Astrocyte of the spinal cord (primary cell): Measurements from ENCODE around the gene SPOCK1.

Experiments
- DNase-seq: peaks from one replicate; pipeline ENCODE4 v3.0.0; 2011; ENCODE audit warnings: low read depth, low spot score
- H3K4me3 ChIP-seq: 2 replicates; pipeline ENCODE4 v1.5.1; 2011; ENCODE audit warnings: low read depth, mild to moderate bottlenecking, low read length, moderate library complexity
- in situ Hi-C: cut with HindIII; loops from 2 replicates; pipeline ENCODE4 v1.10.0; 2017; ENCODE audit warnings: low sequenced_read_pairs
- TF ChIP-seq, protein P1 (sequence below): IDR thresholded peaks from 2 replicates; pipeline ENCODE4 v1.5.1; 2012; ENCODE audit warnings: low read depth, mild to moderate bottlenecking, low read length, inconsistent platforms

Gene SPOCK1

DNA sequence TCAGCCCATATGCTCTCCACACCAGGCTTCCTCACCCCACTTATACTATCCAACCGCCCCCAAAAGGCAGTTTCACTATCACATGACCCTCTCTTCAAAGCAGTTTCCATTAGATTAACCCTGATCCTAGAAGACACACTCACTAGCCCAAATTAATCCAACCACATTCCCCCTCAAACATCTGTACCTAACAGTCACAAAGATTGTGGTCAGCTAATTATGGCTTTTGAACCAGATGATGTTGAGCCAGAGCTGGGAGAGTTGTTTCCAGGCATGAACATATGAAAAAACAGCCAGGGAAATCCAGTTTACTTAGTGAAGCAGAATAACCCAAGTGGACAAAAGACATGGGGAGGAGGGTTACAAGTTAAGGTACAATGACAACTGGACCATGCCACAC is 131.2 kb downstream of the SPOCK1 start:
- no peak for DNase-seq
- TF ChIP-seq, protein P1, sequence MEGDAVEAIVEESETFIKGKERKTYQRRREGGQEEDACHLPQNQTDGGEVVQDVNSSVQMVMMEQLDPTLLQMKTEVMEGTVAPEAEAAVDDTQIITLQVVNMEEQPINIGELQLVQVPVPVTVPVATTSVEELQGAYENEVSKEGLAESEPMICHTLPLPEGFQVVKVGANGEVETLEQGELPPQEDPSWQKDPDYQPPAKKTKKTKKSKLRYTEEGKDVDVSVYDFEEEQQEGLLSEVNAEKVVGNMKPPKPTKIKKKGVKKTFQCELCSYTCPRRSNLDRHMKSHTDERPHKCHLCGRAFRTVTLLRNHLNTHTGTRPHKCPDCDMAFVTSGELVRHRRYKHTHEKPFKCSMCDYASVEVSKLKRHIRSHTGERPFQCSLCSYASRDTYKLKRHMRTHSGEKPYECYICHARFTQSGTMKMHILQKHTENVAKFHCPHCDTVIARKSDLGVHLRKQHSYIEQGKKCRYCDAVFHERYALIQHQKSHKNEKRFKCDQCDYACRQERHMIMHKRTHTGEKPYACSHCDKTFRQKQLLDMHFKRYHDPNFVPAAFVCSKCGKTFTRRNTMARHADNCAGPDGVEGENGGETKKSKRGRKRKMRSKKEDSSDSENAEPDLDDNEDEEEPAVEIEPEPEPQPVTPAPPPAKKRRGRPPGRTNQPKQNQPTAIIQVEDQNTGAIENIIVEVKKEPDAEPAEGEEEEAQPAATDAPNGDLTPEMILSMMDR = no peak
- no peak overlapping the region for H3K4me3 ChIP-seq
- in situ Hi-C loops = no loop called here

DNA sequence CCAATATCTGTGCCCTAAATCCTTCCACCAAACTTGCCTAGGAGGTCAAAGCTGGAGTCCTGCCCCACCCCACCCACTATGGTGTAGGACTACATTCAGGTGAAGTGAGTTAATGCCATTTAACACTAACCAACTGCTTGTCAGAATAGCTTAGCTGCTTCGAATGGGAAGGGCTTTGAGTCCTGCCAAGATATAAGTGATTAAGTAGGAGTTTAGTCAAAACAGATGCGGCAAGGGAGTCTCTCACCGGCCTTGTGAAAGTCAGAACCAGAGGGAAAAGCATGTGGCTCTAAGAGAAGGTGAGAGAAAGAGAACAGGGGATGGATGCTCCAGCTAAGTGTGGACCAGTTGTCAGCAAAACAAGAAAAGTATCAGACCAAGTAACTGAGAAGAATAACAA is 132.6 kb downstream of the SPOCK1 start:
- no peak overlapping the region for H3K4me3 ChIP-seq
- DNase-seq = no peak
- in situ Hi-C loops = no loop called here
- TF ChIP-seq, protein P1 = no peak

DNA sequence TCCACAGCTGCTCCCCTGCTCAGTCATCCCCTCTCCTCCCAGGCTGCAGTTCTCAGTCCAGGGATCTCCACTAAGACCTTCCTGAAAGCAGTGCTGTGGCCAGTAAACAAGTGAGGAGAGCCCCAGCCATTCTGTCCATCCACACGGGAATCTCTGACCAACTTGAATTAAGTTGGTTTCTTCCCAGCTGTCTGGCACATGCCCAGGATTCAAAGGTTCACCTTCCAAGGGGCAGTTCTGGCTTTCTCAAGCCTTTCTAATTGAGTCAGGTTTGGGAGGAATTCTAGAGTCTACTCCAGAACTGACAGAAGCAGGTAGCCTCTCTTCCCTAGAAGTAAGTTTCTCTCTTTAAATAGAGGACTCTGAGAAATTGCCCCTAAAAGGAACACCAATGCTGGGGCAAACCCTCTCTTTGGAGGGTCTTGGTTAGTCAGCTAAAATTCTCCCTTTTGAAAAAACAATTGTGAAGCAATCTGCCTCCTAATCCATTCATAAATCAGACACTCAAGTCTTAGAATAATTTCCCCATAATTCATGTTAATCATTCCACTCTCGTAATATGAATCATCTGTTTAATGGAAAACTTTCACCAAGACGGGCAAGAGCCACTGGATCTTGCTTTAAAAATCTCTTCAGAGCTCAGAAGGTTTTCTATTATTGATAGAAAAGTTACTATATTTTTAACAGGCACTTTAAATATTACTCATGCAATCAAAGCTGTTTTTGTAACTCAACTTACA is 133.8 kb downstream of the SPOCK1 start:
- DNase-seq = no peak
- TF ChIP-seq, protein P1 = no peak
- in situ Hi-C loops = no loop called here
- H3K4me3 ChIP-seq = no peak overlapping the region

DNA sequence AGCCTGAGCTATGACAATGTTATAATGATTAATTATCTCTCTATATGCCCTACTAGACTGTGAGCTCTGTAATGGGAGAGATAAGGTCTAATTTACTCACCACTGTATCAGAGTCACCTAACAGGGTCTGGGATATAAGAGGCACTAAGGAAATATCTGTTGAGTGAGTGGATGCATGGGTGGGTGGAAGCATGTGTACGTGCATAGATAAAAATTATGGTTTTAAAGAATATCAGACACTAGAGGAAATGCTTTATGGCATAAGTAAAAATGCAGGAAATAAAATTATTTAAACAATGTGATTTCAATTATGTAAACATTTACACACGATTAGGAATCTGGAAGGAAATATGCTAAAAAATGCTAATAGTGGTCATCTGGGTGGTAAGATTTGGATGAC is 137.8 kb downstream of the SPOCK1 start:
- TF ChIP-seq, protein P1 = no peak
- in situ Hi-C loops = no loop called here
- no peak overlapping the region for H3K4me3 ChIP-seq
- DNase-seq = no peak

DNA sequence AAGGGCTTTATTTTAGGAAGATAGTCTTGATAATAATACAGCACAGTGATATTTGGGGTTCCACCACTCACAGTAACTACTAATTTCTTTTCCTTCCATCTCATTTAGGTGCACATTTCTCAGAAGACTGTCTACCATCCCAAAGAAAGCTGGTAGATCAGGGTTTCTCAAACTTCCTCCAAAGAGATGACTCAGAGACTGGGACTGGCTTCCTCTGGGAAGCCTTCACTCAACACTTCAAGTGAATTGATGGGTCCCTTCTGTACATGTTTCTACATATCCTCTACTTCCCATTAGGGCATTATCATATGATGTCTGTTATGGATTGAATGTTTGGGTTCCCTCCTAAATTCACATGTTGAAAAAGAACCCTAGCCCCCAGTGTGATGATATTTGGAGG is 138.5 kb downstream of the SPOCK1 start:
- in situ Hi-C loops = no loop called here
- TF ChIP-seq, protein P1 = no peak
- DNase-seq = no peak
- H3K4me3 ChIP-seq = no peak overlapping the region

DNA sequence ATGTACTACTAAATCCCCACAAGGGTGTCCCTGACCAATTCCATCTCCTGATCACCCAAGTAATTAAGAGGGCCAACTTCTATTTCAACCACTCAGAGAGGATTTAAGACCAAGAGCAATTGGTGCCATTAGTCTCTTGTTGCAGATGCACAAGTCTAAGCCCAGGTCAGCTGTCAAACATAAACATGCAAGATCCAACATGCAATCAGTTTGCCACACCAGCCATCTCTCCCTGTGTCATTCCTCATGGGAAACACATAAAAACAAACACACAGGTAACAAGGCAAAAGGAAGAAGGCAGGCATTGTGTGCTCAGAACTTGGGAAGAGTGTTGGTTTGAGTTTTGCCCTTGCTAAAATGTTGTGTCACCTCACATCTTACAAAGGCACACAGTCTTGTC is 139.2 kb downstream of the SPOCK1 start:
- TF ChIP-seq, protein P1 = no peak
- no peak overlapping the region for H3K4me3 ChIP-seq
- no peak for DNase-seq
- in situ Hi-C loops = no loop called here
